Fibroblast of gingiva (primary cell): ENCODE results near the gene SVIL.
A peak's percentile ranks its signal among the peaks of the same experiment; 100 is the strongest.
"Not testable (repeated sequence)": the region's sequence is repeated elsewhere in the genome, so short reads cannot be mapped to it uniquely, and the experiment has no call there.

Experiments
- DNase-seq: peaks from one replicate; pipeline ENCODE4 v3.0.0-alpha.2; 2011; ENCODE audit warnings: low read depth

Gene SVIL

GRCh38 chr10:29600067-29600466 lies 34.7 kb downstream of the SVIL start:
- DNase-seq = no peak

GRCh38 chr10:29598851-29599311 lies 35.9 kb downstream of the SVIL start:
- DNase-seq = peak; percentile 91

- DNase-seq = no peak
Measured at GRCh38 chr10:29596826-29597225, 37.9 kb downstream of the SVIL start.

GRCh38 chr10:29596356-29596755 lies 38.4 kb downstream of the SVIL start:
- DNase-seq = no peak

GRCh38 chr10:29595636-29596225 lies 39.0 kb downstream of the SVIL start:
- peak; percentile 19 for DNase-seq

- DNase-seq = no peak
Measured at GRCh38 chr10:29595146-29595545, 39.6 kb downstream of the SVIL start.

- no peak for DNase-seq
Measured at GRCh38 chr10:29591651-29591968, 43.2 kb downstream of the SVIL start.

- DNase-seq = no peak
Measured at GRCh38 chr10:29590915-29591650, 43.7 kb downstream of the SVIL start.

GRCh38 chr10:29588629-29589421 lies 45.9 kb downstream of the SVIL start:
- DNase-seq = peak; percentile 70

- DNase-seq = peak; percentile 62
Measured at GRCh38 chr10:29587750-29588628, 46.8 kb downstream of the SVIL start.

- DNase-seq = not testable (repeated sequence)
Measured at GRCh38 chr10:29587102-29587749, 47.5 kb downstream of the SVIL start.

- DNase-seq = no peak
Measured at GRCh38 chr10:29586509-29586908, 48.3 kb downstream of the SVIL start.

- peak; percentile 53 for DNase-seq
Measured at GRCh38 chr10:29585488-29585976, 49.2 kb downstream of the SVIL start.

GRCh38 chr10:29584436-29584835 lies 50.3 kb downstream of the SVIL start:
- DNase-seq = no peak

- DNase-seq = no peak
Measured at GRCh38 chr10:29583674-29584073, 51.1 kb downstream of the SVIL start.

GRCh38 chr10:29582769-29583168 lies 52.0 kb downstream of the SVIL start:
- peak; percentile 38 for DNase-seq

GRCh38 chr10:29579455-29579970 lies 55.3 kb downstream of the SVIL start:
- DNase-seq = no peak

- DNase-seq = no peak
Measured at GRCh38 chr10:29578457-29578856, 56.3 kb downstream of the SVIL start.

- DNase-seq = no peak
Measured at GRCh38 chr10:29576681-29577080, 58.1 kb downstream of the SVIL start.

- DNase-seq = no peak
Measured at GRCh38 chr10:29575098-29575455, 59.7 kb downstream of the SVIL start.
